ENCODE data around the gene FUT8.

Gene FUT8

DNA sequence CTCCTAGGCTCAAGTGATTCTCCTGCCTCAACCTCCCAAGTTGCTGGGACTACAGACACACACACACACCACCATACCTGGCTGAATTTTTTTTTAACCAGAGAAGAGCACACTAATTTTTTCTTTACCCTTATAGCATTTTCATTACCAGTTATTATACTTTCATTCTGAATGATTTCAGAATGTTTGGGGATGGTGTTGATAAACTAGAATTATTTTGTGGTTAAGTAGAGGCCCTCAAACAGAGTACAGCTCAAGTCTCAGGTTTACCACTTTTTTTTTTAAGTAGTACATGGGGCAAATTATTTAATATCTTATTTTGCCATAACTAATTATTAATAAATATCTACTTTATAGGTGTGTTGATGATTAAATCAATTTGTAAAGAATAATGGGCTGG is 86.6 kb downstream of the FUT8 start:
- DNase-seq = no peak

DNA sequence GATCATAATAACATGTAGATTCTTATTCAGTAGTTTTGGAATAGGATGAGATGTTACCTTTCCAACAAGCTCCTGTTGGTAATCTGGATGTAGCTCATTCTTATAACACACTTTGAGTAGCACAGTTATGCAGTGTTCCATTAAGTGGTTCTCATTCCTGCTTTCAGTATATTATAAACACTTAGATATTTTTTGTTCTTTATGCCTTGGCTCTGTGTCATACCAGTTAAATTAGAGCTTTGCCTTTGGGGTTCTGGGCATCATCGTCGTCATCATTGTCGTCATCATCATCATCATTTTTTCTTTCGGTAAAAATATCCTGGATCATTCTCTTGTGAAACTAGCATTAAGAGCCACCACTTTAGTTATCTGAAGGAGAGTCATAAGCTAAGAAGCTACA is 87.5 kb downstream of the FUT8 start:
- no peak for DNase-seq

DNA sequence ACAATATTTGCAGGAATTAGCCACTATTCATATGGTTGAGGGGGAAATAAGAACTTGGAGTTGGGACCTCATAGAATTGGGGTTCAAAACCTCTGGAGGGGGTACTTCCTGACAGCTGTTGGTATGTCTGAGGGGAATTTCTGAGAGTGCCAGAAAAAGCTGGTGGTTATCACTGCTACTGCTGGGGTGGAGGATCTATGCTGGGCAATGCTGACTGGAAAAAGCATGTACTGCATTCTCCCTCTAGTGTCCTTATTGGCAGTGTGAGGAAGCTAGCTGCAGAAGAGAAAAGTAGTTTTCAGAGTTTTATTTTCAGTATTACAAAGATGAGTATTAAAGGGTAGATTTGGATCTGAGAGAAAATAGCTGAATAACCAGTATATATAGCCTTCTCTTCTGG is 88.8 kb downstream of the FUT8 start:
- DNase-seq = no peak

DNA sequence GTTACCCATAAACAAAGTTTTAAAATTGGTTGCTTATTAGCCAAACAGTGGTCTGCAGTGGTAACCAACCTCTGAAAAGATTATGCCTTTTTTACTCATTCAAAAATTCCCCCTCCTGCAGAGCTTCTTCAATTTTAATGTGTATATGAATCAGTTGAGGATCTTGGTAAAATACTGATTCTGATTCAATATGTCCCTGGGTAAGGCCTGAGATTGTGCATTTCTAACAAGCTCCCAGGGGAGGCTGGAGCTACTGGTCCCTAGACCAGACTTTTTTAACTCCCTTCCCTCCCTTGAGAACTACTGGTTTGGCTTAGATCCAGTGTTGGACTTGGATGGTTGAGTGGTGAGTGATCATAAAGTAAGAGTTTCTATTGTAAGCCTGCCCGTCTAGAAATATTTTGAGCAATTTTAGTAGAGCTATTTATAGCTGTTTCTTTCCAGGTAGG is 90.2 kb downstream of the FUT8 start:
- no peak for DNase-seq

DNA sequence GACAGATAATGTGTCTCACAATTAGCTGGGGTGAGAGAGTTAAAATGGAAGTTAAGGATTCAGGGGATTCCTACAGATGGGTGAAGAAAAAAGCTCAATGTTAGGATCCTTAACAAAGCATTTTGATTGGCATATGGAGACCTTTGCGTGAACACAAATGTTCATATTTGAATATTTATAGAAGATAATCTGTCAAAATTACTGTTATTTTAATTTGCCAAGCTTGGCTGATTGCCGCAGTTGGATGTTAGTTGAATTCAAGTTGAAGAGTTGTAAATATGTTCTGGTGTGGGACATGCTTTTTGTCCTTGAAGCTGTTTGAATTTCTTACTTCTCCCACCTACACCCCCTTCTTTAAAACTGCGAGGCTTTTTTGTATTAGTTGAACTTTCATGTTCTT is 91.2 kb downstream of the FUT8 start:
- no peak for DNase-seq

DNA sequence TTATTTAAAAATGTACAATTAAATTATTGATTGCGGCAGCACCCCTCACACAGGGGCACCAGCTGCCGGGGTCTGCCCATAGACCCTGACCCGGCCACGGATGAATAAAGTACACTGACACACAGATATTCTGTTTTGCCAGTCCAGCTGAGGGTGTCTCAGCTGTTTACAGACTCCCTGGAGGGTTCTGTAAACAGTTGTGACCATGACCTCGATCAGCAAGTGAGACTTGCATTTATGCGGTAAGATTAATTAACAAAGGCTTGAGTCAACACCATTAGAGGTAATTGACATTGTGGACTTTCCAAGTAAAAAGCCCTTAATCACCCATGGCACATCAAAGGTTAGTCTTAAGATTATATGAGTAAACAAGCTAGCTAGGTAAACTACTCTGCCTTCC is 94.3 kb downstream of the FUT8 start:
- peak; percentile 1 for DNase-seq

DNA sequence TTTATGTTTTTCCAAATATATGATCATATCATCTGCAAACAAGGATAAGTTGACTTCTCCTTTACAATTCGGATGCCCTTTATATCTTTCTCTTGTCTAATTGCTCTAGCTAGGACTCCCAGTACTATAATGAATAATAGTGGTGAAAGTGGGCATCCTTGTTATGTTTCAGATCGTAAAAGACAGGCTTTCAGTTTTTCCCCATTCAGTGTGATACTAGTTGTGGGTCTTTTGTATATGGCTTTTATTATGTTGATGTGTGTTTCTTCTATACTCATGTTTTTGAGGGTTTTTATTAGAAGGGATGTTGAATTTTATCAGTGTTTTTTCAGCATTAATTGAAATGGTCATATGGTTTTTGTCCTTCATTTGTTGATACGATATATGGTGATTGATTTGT is 97.3 kb downstream of the FUT8 start:
- no peak for DNase-seq

DNA sequence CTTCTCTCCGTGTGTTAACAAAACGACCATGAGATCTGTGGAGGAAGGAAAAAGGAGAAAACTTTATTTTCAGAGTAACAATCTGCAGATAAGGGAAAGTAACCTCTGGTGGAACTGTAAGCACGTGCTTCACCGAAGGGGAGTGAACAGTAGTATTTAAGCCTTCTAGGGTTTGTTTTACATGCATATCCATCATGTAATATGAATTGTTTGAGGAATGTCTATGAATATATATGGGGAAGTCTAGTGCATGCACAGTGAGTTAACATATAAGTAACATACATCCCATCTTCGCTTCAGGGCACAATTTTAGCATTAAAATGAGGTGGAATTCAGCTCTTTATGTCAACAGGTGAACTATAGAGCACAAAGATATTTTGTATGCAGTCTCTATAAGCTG is 101.1 kb downstream of the FUT8 start:
- DNase-seq = no peak

DNA sequence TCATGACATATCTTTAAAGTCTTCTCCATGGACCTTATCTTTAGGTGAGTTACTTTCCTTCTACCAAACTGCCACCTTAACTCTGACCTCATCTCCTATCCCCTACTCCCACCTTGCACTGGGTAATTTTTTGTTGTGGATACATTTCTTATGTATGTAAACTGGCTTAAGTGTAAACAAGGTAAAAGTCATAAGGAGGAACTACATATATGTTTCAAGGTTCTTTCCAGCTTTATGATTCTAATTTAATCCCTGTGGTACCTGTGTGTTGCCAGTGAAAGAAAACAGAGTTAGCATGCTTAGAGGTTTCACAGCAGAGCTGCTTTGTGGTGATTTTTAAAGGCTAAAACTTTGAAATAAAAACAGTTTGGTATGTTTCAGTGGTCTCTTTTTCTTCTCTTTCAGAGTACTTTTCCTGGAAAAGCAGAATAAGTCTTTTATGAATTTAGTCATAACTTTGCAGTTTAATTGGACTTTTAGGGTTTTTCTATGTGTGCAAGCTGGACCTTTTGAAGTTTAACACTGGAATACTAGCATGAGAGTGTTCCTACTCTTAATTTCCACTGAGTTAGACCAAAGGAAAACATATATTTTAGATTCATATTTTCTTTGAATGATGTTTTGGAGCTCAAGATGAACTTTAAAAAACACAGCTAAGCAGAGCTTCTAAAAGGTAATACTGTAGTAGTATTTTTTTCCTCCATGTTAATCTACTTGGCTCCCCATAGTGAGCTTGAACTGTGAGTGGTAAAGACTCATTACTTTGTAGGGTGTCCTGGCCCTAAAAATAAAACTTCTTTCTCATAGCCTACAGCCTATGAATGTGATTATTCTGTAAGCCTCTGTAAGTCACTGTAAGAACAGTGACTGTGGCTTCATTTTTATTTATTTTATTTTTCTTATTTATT is 105.4 kb downstream of the FUT8 start:
- no peak for DNase-seq

DNA sequence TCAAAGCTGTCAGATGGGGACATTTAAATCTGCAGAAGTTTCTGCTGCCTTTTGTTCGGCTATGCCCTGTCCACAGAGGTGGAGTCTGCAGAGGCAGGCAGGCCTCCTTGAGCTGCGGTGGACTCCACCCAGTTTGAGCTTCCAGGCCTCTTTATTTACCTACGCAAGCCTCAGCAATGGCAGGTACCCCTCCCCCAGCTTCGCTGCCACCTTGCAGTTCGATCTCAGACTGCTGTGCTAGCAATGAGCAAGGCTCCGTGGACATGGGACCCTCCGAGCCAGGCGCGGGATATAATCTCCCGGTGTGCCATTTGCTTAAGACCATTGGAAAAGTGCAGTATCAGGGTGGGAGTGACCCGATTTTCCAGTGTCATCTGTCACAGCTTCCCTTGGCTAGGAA is 115.5 kb downstream of the FUT8 start:
- DNase-seq = no peak

DNA sequence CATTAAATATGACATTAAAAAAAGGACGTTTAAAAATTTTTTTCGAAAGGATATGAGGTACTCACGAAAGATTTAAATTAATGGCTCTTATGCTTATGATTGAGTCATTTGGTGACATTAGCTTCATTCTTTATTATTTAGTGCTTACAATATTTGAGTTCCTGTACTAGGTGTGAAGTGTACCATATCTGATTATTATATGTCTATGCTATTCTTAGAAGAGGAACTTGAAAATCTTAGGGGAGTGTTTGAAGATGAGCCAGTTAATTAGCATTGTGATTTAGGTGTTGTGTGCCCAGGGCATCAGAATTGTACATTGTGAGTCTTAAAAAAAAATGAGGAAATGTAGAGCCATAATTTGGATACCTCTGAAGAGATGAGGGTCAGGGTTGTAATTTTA is 118.6 kb downstream of the FUT8 start:
- no peak for DNase-seq

DNA sequence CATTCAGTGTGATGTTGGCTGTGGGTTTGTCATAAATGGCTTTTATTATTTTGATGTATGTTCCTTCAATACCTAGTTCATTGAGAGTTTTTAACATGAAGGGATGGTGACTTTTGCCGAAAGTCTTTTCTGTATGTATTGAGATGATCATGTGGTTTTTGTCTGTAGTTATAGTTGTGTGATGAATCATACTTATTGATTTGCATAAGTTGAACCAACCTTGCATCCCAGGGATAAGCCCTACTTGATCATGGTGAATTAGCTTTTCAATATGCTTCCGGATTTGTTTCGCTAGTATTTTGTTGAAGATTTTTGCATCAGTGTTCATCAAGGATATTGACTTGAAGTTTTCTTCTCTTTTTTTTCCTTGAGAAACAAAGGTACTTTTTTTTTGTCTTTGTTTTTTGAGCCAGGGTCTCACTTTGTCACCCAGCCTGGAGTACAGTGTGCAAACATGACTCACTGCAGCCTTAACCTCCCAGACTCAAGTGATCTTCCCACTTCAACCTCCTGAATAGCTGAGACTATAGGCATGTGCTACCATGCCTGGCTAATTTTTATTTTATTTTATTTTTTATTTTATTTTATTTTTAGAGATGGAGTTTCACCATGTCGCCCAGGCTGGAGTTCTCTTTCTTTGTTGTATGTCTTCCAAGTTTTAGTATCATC is 121.3 kb downstream of the FUT8 start:
- DNase-seq = no peak

DNA sequence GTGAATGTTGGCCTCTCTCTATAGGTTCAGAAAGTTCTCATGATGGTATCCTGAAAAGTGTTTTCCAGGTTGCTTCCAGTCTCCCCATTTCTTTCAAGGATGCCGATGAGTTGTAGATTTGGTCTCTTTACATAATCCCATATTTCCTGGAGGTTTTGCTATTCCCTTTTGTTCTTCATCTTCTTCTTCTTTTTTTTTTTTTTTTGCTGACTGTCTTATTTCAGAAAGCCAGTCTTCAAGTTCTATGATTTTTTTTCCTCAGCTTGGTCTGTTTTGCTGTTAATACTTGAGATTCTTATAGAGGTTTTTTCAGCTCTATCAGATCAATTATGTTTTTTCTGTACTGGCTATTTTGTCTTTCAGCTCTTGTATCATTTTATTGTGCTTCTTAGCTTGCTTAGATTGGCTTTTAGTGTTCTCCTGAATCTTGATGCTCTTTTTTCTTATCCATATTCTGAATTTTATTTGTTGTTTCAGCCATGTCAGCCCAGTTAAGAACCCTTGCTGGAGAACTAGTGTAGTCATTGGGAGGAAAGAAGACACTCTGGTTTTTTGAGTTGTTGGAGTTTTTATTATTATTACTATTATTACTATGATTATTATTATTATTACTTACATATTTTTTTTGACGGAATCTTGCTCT is 124.4 kb downstream of the FUT8 start:
- DNase-seq = no peak

DNA sequence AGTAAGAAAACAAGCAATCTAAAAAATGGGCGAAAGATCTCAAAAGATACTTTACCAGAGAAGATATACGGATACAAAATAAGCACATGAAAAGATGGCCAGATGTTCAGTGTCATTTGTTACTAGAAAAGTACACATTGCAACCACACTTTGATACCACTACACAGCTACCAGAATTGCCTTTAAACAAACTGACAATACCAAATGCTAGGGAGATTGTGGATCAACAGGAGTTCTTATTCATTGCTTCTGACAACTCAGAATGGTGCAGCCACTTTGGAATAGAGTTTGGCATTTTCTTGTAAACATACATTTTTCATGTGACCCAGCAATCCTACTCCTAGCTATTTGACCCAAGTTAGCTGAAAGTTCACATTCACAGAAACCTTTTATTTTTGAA is 136.3 kb downstream of the FUT8 start:
- no peak for DNase-seq

DNA sequence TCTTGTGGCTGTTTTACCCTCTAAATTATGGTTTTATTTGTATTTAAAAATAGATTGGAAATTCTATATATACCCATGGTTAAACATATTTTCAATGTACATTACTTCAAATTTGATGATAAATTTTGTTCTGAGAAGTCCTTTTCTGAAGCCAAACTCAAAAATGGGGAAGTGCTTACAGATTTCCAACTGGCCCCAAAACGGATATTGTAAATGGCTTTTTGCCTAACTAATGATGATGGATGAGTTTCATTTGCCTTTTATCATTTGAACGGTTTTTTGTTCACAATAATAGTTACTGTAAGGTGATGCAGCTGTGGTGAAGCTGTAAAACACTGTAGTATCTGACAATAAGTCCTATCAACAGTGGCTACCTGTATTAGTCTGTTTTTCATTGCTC is 136.9 kb downstream of the FUT8 start:
- no peak for DNase-seq

DNA sequence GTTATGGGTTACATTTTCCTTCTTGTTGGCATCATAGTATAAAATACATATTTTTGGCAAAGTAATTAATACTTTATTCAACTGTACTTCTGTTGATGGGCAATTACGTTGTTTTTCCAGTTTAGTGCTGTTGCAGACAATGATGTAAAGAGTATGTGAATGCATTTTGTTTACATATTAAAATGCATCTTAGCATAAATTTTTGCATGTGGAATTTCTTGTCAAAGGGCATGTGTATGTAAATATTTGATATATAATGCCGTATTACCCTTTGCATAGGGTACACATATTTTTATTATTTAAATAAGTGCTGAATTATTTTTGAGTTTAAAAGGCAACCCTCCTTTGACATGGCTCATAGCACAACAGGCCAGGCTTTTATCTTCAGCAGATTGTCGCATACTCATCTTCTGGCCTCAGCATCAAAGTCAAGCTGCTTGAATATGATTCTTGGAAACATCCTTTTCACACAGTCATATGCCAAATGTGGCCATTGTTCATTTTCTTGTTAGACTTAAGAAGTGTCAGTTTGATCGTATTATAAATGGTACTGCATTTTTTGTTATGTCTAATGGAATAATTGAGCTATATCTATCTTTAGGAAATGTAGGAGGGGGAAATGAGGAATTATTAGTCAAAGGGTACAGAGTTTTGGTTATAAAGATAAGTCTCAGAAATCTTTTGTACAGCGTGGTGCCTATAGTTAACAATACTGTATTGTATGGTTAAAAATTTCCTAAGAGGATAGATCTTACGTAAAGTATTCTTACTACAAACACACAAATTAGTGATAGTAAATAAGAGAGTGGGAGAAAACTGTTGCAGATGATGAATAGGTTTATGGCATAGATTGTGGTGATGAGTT is 138.5 kb downstream of the FUT8 start:
- DNase-seq = no peak

DNA sequence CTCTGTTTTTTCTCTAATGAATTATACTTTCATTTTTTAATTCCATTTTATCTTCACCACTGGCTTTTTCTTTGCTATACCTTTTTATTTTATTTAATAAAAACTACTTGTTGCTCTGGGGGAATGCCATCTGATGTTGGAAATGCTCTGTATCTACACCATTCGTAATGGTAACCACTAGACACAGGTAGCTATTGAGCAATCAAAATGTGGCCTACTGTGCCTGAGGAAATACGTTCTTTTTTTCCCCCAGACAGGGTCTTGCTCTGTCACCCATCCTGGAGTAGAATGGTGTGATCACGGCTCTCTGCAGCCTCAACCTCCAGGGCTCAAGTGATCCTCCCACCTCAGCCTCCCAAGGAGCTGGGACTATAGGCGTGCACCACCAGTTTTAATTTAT is 140.2 kb downstream of the FUT8 start:
- DNase-seq = no peak

DNA sequence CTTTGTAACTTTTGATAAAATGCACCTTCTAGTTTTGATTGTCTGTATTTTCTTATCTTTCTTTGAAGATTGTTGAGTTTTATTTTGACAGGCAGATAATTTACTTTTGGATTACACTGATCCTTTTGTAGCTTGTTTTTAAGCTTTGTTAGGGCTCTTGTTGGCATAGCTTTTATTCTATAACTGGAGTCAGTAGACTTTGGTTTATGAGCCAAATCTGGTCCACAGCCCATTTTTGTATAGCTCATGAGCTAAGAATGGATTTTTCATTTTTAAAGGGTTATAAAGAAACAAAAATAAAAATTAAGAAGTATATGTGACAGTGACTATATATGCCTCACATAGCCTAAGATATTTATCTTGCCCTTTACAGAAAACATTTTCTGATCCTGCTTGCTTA is 142.3 kb downstream of the FUT8 start:
- no peak for DNase-seq

DNA sequence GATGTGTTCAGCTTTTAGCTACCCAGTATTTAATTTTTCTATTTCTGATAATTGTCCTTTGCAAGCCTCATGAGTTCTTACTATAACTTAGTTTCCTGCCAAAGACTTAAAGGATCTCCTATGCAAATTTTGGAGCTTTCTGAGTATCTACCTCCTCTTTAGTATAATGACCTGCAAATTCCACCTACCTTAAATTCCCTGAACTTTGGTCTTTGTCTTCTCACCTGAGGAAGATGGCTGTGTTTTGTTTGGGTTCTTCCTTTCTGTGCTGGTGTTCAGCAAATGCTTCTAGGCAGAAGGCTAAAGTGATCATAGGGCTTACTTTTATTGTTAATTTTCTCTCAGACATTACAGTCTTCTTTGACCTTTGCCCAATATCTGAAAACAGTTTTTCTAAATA is 142.8 kb downstream of the FUT8 start:
- DNase-seq = no peak

DNA sequence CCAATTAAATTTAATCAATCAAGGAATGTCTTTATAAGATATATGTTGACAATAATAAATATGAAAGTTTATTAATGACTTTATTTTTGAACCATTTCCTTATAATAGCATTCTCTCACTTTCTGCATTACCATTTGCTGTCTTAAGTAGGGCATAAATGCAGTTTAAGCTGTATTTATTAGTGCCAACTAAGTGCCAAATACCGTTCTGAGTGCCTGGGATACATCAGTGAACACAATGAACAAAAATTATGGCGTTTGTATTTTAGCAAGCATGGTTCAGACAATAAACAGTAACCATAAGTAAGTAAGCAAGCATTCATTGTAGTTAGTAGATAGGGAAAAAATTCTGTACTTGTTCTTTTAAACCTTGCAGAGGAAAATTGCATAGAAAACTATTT is 145.8 kb downstream of the FUT8 start:
- no peak for DNase-seq

DNA sequence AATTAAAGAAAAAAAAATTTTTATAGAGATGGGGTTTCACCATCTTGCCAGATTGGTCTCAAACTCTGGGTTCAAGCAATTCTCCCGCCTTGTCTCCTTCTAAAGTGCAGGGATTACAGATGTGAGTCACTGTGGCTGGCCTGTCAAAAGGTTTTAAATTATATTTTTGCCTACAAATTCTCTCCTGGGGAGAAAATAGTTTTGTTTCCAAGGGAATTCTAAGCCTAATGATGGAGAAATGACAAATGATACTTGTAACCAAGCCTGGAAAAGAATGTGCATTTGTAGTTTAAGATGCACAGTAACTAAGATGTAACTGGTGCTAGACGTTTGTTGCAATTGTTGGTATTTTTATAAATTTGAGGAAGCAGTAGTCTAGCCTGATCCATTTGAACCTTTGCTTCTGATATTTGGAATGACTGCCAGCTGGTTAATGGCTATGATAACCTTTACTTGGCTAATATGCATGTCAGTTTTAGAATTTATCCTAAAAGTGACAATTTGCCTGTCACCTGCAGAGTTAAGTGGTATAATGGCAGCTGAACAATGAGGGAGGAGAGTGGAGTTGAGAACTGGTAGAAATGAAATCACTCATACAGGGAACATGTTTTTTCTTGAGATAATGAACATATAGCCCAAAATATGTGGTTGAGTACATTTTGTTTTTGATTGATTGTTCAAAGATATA is 148.0 kb downstream of the FUT8 start:
- DNase-seq = no peak

DNA sequence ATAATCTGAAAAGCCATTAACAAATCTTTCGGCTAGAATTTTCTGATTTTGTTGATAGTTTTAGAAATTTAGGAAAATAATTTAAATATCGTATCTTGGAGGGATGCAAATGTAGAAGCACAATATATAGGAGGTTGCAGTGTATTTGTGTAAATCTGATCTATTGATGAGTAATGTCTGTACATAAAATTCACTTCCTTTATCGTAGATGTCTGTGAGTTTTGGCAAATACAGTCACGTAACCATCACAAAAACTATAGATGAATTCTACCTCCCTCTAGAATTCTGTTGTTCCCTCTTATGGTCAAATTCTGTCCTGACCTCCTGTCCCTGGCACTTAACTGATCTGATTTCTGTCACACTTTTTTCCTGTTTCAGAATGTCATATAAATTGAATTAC is 151.8 kb downstream of the FUT8 start:
- DNase-seq = no peak
